HG03025 (cell line): ENCODE data around the gene VWA5A.

Experiments used
- ATAC-seq: cut with Tn5 transposase; IDR thresholded peaks from one replicate; pipeline ENCODE4 v1.9.1; 2021; ENCODE audit warnings: mild to moderate bottlenecking, moderate library complexity; ENCODE audit not compliant: unreplicated experiment, low FRiP score

Gene VWA5A

GRCh38 chr11:124114942-124115781, at the start of gene VWA5A:
Gene VWA5A, plus strand, starts transcription at chr11:124115450. Its CDS starts 2,062 bp downstream, at chr11:124117512.
- peak; percentile 100 for ATAC-seq

GRCh38 chr11:124068601-124069110, 46.6 kb upstream of the VWA5A start:
- no peak for ATAC-seq

GRCh38 chr11:124069429-124070401, 45.5 kb upstream of the VWA5A start:
- peak; percentile 48 for ATAC-seq

GRCh38 chr11:124070915-124071622, 44.2 kb upstream of the VWA5A start:
- peak; percentile 93 for ATAC-seq

GRCh38 chr11:124071623-124071948, 43.7 kb upstream of the VWA5A start:
- ATAC-seq = no peak

GRCh38 chr11:124072147-124072546, 43.1 kb upstream of the VWA5A start:
- ATAC-seq = no peak

- no peak for ATAC-seq
Observed at GRCh38 chr11:124074554-124074953, 40.7 kb upstream of the VWA5A start.

- no peak for ATAC-seq
Observed at GRCh38 chr11:124075492-124075840, 39.8 kb upstream of the VWA5A start.

- peak; percentile 53 for ATAC-seq
Observed at GRCh38 chr11:124075841-124076651, 39.2 kb upstream of the VWA5A start.

GRCh38 chr11:124077266-124077665, 38.0 kb upstream of the VWA5A start:
- no peak for ATAC-seq

- no peak for ATAC-seq
Observed at GRCh38 chr11:124078591-124078990, 36.7 kb upstream of the VWA5A start.

- no peak for ATAC-seq
Observed at GRCh38 chr11:124079631-124080326, 35.5 kb upstream of the VWA5A start.

- no peak for ATAC-seq
Observed at GRCh38 chr11:124080327-124081001, 34.8 kb upstream of the VWA5A start.

- no peak for ATAC-seq
Observed at GRCh38 chr11:124081483-124081882, 33.8 kb upstream of the VWA5A start.

- no peak for ATAC-seq
Observed at GRCh38 chr11:124082371-124082770, 32.9 kb upstream of the VWA5A start.

- ATAC-seq = no peak
Observed at GRCh38 chr11:124085583-124085982, 29.7 kb upstream of the VWA5A start.

- no peak for ATAC-seq
Observed at GRCh38 chr11:124085997-124086846, 29.0 kb upstream of the VWA5A start.

GRCh38 chr11:124090996-124091395, 24.3 kb upstream of the VWA5A start:
- ATAC-seq = no peak
